Coronary artery (tissue), 2 donors: Measurements from ENCODE around the gene STXBP5.

ENCODE experiments used
- DNase-seq: peaks from one replicate; pipeline ENCODE4 v3.0.0-alpha.2; 2017; ENCODE audit warnings: low spot score
- H3K27ac ChIP-seq, 2 donors: fragments of 200-600 bp; sonication (generic); one replicate each; pipeline ENCODE4 v1.5.1; 2016 to 2019
- H3K4me3 ChIP-seq: fragments of 200-600 bp; sonication (generic); 2 replicates; pipeline ENCODE4 v1.5.1; 2016; ENCODE audit warnings: mild to moderate bottlenecking, moderate library complexity
- CTCF ChIP-seq: fragments of 200-600 bp; sonication (generic); IDR thresholded peaks from one replicate; pipeline ENCODE4 v1.5.1; 2019; ENCODE audit warnings: antibody characterized with exemption

STXBP5 gene

DNA sequence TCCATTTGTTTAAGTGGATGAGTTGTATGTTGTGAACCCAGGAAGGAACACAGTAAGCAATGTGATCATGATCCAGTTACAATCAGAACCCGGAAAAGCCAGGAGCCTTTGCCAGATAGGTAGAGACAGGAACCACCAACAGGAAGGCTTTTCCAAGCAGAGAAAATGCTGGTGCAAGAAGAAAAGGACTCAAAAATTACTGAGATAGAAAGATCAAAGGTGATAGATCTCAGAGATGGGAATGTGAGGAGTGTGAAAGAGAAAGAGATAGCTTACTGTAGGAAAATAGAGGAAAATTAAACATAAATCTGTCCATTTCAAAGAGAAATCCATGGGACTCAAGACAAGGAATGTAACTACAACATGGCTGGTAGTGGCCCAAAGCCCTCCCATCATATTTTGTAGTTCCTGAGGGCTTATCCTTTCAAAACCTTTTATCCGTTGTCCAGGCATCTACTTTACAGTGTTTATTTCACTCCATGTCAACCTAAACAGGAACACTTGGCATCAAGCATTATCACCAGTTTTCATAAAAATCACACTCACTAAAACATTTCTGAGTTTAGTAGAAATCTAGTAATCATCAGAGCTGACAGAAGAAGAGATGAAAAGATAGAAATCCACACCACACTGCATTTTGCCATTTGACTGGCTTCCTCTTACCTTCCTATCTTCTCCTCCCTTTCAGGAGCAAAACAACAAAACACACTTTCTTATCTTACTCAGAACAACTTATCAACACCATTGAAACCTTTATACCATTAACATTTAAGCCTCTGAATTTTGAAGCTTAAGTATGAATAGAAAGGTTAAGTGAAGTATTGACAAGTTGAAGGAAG lies 44.5 kb upstream of the STXBP5 start:
- Histone ChIP-seq H3K27ac (no peak overlapping the region), H3K4me3 (no peak overlapping the region)
- DNase-seq = no peak
- TF ChIP-seq CTCF = no peak

- no peak overlapping the region for H3K27ac ChIP-seq
- no peak for TF ChIP-seq CTCF
- no peak overlapping the region for H3K4me3 ChIP-seq
- no peak for DNase-seq
Measured at GRCh38 chr6:147160593-147160992, 43.6 kb upstream of the STXBP5 start.

DNA sequence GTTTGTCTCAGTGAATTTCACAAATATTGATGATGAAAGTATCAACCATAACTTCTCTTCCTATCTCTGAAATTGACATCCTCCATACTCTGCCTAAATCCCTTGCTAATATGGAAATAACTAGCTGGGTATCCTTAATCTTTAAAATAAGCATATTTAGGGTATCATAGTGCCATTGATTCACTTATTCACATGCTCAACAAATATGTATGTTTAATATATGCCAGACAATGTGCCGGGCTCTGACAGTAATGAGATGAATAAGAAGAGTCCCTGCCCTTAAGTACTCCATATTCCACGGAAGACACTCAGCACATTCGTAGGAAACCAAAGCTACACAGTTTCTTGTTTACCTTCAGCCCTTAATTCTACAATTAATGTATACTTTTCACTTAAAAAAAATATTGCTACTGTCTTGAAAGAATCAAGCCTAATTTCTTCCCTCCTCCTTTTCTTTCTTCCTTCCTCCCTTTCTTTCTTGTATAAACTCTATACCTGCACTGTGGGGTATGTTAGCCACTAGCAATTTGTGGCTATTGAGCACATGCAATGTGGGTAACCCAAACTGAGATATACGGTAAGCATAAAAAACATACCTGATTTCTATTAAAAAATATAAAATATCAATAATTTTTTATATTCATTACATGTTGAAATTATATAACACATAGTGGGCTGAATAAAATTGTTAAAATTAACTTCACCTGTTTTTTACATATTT lies 42.8 kb upstream of the STXBP5 start:
- no peak for TF ChIP-seq CTCF

DNA sequence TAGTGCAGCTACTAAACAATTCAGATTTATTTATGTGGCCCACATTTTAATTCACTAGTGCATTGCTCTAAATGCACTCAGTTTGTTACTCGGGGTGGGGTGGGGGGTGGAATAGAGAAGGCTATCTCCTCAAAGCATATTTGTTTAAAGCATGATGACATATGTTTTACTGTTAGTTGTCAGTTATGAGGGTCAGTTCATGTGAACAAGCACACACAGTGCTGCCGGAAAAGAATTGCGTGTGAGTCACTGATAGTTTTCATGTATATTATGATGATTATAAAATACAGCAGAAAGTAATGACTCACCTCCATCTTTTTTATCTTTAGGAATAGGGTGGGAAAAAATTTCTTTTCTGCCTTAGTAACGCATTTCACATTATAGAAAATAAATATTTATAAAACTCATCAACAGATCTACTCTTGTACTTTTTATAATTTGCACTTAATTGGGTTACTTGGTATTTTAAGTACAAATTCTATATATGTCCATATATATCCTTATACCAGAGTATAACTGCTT lies 42.2 kb upstream of the STXBP5 start:
- H3K27ac ChIP-seq = no peak overlapping the region
- H3K4me3 ChIP-seq = no peak overlapping the region
- DNase-seq = no peak
- TF ChIP-seq CTCF = no peak

More for the DNA sequence above, 42.8 kb upstream of the STXBP5 start:
- no peak overlapping the region for H3K27ac ChIP-seq
- DNase-seq = no peak
- no peak overlapping the region for H3K4me3 ChIP-seq

DNA sequence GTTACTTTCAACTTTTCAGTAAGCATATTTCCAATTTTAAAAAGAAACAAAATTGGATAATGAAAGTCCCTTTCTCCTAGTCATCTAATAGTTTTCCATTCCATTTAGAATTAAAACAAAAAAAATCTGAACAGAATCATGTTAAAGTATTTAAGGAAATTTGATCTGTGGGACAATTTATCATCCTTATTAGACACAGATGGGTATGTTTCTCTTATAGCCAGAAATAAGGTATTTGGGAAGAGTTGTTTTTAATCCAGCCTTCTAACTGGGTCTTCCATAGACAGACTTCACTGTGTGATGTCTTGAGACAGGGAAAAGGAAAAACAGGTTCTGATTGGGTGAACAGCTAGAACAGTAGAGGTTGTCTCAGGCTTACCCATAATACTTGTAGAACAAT lies 39.5 kb upstream of the STXBP5 start:
- no peak for TF ChIP-seq CTCF
- no peak overlapping the region for H3K27ac ChIP-seq
- no peak for DNase-seq

GRCh38 chr6:147166360-147166944 lies 37.8 kb upstream of the STXBP5 start:
- no peak for TF ChIP-seq CTCF
- DNase-seq = no peak
- H3K27ac ChIP-seq = no peak overlapping the region
- no peak overlapping the region for H3K4me3 ChIP-seq

More for the DNA sequence above, 39.5 kb upstream of the STXBP5 start:
- H3K4me3 ChIP-seq = no peak overlapping the region
